CD4-positive, alpha-beta T cell treated with Interleukin-4 for 1 hour (primary cell): ENCODE results near the gene PALS1.
"Not testable (repeated sequence)": the region's sequence is repeated elsewhere in the genome, so short reads cannot be mapped to it uniquely, and the experiment has no call there.

ENCODE experiments used
- DNase-seq, 2 donors: peaks; one replicate each; pipeline ENCODE4 v3.0.0-alpha.2; 2020 to 2022

PALS1 gene

DNA sequence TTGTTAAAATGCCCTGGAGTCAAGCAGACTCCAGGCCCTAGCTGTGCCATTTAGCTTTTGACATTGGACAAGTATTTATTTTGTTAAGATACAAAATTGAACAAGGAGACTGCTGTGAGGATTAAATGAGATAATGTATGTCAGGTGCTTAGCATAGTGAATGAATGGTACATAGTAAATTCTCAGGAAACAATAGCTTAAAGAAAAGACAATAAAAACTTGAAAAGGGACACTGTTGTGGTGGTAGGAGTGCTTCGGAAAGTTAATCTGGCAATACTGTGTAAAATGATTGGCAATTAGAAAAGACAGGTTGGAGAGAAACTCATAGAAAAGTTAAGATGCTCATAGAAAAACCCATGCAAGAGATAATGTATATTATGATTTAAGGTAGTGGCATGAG, 19.7 kb downstream of the PALS1 start:
- no peak for DNase-seq

DNA sequence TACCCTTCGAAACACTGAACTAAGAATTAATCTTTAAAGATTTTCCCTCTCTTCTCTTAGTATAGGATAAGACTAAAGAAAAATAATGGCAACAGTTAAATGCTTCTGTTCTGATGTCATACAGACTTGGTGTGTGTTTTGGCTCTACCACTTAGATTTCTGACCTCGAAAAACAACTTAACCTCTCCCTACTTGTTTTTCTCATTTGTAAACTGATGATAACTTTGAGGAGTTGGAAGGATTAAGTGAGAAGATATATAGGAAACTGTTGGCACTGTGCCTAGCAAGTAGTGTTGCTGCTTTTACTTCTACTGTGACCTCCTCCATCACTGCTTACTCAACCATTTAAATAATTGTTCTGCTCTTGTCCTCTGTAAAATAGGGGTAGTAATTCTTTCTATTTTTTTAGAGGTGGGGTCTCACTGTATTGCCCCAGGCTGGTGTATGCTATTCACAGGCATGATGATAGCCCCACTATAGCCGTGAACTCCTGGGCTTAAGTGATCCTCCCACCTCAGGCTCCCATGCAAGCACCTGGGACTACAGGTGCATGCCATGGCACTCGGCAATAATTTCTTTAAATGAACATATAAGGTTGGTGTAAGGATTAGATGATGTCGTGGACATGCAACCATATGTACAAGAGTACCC, 22.4 kb downstream of the PALS1 start:
- no peak for DNase-seq

DNA sequence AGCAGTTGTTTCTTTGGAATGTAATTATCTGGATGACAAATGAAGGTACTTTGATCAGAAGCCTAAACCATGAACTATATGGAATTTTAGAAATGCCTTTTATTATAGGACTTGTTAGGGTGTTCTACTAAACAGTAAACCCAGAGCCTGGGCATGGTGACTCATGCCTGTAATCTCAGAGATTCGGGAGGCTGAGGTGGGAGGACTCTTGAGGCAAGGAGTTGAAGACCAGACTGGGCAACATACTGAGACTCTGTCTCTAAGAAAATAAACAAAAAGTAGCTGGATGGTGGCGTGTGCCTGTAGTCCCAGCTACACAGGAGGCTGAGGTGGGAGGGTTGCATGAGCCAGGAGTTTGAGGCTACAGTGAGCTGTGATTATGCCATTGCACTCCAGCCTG, 23.9 kb downstream of the PALS1 start:
- DNase-seq, result no peak

DNA sequence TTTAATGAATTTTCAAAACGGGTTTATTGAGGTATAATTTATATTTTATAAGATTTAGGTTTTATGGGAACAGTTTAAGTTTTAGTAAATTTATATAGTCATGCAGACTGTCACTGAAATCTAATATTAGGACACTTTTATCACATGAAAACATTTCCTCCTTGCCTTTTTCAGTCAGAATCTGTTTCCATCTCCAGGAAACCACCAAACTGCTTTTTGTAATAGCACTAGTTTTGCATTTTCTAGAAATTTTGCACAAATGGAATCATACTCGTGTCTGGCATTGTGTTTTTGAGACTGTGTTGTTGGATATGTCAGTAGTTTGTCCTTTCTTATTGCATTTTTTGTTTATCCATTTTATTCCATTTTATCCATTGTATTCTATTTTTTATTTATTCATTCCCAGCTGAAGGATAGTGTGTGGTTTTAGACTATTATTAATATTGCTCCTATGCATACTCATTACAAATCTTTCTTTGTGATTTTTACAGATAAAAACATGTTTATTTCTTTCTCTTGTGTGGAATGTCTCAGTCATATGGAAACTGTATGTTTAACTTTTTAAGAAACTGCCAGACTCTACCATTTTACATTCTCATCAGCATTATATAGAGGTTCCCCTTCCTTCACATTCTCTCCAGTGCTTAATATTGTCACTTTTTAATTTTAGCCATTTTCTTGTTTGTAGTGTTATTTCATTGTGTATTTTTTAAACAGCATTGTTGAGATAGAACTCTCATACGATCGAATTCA, 26.5 kb downstream of the PALS1 start:
- no peak for DNase-seq

DNA sequence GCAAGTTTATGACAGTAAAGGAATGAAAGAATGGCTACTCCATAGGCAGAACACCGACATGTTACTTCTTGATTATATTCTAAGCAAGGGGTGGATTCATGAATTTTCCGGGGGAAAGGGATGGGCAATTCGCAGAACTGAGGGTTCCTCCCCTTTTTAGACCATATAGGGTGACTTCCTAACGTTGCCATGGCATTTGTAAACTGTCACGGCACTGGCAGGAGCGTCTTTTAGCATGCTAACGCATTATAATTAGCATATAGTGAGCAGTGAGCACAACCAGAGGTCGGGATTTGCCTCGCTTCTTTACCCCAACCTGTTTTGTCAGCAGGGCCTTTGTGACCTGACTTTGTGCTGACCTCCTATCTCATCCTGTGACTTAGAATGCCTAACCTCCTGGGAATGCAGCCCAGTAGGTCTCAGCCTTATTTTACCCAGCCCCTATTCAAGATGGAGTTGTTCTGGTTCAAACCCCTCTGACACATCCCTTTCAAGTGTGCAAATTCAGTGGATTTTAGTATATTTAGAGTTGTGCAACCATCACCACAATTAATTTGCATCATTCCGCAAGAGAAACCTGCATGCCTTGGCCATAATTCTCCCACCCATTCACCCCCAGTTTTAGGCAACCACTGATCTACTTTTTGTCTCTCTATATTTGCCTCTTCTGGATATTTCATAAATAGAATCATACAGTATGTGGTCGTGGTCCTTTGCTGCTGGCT, 27.4 kb downstream of the PALS1 start:
- no peak for DNase-seq

DNA sequence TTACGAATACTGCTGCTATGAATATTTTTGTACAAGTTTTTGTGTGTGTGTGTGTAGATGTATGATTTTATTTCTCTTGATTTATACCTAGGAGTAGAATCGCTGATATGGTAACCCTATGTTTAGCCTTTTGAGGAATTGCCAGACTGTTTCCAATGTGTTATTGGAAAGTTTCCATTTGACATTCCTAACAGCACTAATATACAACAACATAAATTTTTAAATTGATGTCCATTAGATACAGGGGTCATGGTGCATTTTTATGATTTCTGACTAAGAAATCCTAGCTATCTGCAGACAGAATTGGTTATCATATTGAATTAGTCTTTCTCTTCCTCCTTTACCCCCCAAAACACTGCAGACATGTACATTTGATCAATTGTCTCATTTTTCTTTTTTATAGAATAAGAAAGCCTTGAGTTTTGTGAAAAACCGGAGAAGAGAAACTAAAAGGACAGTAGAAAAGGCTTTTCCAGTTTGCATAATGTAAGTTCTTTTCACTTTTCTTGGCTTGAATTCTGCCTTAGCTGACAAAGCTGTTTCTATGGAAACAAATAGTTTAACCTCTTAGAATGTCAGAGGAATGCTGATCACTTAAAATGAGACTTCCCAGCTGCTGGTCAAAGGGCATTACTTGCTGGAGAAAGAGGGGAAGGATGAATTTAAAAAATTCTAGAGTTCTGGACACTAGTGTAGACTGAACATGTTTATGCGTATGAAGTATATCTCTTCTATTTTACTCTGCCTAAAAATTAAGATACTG, 28.2 kb downstream of the PALS1 start:
- no peak for DNase-seq

DNA sequence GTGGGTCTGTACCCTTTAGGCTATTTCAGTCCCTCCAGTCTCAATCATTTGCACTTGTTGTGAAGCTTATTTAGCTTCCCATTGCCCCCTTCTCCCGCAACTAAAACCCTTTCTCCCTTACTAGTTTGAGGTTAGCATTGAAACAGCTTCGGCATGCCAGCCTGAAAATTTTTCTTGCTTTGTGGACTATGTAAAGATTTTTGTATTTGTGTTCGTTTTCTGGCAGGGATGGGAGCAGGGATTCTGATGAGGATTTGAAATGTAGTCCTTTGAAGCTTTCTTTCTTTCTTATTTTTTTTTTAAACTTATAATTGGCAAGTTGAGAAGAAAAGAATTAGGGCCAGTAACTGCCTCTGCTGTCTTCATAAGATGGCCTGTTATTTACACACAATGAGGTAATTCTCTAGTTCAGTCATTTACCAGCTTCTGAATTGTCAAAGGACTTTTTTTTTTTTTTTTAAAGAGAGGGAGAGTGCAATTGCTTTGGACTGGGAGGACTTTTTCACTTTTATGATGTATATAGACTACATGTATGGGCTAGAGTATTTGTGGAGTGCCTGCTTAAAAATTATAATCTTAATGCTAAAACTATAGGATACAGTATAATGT, 29.0 kb downstream of the PALS1 start:
- DNase-seq, result no peak

DNA sequence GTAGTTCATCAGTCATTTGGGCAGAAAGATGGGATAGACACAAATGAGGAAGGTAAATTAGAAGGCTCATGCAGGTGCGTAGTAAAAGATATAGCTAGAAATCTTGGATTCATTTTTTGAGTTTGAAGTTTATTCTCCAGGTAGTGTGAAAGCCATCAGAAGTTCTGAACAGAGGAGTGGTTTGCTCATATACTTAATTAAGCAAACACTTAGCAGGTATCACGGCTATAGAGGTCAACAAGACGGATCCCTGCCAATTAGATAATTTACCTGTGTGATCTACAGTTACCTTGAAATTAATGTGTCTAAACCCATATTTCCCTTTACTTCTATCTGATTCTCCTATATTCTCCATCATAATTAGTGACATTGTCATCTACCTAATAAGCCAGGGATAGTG, 29.7 kb downstream of the PALS1 start:
- DNase-seq, result no peak

DNA sequence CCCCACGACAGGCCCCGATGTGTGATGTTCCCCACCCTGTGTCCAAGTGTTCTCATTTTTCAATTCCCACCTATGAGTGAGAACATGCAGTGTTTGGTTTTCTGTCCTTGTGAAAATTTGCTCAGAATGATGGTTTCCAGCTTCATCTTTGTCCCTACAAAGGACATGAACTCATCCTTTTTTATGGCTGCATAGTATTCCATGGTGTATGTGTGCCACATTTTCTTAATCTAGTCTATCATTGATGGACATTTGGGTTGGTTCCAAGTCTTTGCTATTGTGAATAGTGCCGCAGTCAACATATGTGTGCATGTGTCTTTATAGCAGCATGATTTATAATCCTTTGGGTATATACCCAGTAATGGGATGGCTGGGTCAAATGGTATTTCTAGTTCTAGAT, 32.0 kb downstream of the PALS1 start:
- DNase-seq, result not testable (repeated sequence)

DNA sequence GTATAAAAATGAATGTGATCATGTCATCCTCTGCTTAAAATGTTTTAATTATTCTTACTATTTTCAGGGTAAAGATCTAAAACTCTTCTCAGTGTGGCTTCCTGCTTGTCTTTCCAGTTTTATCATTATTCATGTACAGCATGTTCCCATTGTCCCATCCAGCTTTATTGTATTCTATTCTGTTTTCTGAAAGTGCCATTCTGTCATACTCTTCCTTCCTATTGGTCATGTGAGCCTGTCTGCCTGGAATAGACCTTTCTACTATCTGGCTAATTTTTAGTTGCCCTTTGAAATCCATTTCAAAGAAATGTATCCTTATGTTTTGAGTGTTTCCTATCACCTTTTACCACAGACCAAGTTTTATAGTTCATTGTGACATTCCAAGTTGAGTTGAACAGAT, 34.9 kb downstream of the PALS1 start:
- no peak for DNase-seq

DNA sequence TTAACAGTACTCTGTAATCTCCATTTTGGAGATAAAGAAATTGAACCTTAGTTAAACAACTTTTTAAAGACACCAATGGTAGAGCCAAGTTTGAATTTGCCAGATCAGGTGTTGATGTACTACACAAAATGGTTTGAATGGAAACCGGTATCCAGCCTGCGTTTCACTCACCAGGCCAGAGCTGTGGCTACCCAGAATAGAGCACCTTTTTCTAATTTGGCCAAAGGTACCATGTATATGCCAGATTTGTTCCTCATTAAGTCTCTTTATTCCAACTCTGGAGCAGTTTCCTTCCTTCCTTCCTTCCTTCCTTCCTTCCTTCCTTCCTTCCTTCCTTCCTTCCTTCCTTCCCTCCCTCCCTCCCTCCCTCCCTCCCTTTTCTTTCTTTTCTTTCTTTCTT, 39.3 kb downstream of the PALS1 start:
- DNase-seq, result no peak

DNA sequence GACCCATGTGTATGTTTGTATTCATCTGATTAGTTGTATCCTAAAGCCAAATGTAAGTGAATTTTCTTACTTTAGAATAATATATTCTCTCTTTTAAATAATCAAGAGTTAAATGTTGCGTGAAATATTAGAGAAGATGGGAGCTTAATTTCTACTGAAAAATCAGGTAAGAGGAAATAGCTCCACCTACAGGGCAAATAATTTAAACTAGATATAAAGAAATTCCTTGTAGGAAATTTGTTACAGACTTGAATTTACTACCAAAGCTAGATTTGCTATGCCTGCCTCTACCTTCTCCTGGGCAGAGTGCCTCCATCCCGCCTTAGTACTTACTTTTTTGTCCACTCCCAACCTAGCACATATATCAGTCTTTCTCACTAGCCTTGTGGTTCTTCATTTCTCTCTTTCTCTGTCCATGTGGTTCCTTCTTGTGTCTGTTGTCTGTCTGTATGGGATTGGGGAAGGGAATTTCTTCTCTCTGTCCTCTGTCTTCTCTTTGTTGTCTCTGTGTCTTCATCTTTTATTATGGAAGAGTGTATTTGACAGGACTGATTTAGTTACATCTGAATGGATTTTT, 44.7 kb downstream of the PALS1 start:
- peak in 1 of 2 donors; percentile 46 for DNase-seq
